M059J (cell line): Measurements from ENCODE around the gene HM13. TPM values are rescaled to one million over a fixed set of nuclear protein-coding genes. Genes with fewer than 3 reads are reported as not detected.
"Not testable (repeated sequence)": the region's sequence is repeated elsewhere in the genome, so short reads cannot be mapped to it uniquely, and the experiment has no call there.

Experiments used
- DNase-seq: peaks from one replicate; pipeline ENCODE4 v3.0.0-alpha.2; 2012; ENCODE audit warnings: low read depth
- total RNA-seq: library from RNA; depleted of rRNA; stranded (reverse); fragments of >200 nt; shearing (Covaris generic); gene quantifications from 2 replicates; pipeline ENCODE4 v1.2.3, GENCODE V29; 2014; rRNA removed

The HM13 gene, protein sequence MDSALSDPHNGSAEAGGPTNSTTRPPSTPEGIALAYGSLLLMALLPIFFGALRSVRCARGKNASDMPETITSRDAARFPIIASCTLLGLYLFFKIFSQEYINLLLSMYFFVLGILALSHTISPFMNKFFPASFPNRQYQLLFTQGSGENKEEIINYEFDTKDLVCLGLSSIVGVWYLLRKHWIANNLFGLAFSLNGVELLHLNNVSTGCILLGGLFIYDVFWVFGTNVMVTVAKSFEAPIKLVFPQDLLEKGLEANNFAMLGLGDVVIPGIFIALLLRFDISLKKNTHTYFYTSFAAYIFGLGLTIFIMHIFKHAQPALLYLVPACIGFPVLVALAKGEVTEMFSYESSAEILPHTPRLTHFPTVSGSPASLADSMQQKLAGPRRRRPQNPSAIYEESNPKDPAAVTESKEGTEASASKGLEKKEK
- 244 and 248 TPM in 2 replicates for total RNA-seq

DNA sequence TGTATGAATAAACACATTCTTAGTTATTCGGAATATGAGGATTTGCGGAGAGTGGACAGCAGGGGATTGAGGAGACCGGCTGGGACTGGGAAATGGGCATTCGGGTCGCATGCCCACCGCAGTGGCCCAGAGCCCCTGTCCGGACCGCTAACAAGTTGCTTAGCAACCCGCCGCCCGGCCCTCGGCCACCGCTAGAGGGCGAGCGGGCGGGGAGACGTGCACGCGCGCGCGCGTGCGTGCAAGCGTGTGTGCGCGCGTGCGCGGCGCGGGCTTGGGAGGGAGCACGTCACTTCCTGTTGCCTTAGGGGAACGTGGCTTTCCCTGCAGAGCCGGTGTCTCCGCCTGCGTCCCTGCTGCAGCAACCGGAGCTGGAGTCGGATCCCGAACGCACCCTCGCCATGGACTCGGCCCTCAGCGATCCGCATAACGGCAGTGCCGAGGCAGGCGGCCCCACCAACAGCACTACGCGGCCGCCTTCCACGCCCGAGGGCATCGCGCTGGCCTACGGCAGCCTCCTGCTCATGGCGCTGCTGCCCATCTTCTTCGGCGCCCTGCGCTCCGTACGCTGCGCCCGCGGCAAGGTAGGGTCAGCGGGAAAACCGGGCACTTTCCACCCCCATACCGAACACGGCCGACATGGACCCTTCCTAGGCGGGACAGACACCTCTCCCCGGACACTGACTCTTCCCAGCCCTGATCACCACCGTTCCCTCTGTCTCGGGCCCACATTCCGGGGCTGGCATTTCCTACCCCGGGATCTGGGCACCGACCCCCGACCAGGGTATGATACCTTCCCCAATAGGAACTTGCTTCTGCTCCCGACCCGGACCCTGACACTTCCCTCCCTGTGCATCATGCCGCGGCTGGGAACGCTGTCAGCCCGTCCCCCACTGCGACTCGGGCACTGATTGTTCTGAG is at the start of gene HM13:
TSS of gene HM13 (plus strand) at position 289 of the 918 bp plus-strand sequence. CDS start at position 399, 110 bp downstream.
- DNase-seq: peak; percentile 93

DNA sequence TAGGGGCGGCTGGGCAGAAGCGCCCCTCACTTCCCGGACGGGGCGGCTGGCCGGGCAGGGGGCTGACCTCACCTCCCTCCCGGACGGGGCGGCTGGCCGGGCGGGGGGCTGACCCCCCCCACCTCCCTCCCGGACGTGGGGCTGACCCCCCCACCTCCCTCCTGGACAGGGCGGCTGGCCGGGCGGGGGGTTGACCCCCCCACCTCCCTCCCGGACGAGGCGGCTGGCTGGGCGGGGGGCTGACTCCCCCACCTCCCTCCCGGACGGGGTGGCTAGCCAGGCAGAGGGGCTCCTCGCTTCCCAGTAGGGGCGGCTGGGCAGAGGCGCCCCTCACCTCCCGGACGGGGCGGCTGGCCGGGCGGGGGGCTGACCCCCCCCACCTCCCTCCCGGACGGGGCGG is 43.3 kb upstream of the HM13 start:
- DNase-seq: not testable (repeated sequence)

DNA sequence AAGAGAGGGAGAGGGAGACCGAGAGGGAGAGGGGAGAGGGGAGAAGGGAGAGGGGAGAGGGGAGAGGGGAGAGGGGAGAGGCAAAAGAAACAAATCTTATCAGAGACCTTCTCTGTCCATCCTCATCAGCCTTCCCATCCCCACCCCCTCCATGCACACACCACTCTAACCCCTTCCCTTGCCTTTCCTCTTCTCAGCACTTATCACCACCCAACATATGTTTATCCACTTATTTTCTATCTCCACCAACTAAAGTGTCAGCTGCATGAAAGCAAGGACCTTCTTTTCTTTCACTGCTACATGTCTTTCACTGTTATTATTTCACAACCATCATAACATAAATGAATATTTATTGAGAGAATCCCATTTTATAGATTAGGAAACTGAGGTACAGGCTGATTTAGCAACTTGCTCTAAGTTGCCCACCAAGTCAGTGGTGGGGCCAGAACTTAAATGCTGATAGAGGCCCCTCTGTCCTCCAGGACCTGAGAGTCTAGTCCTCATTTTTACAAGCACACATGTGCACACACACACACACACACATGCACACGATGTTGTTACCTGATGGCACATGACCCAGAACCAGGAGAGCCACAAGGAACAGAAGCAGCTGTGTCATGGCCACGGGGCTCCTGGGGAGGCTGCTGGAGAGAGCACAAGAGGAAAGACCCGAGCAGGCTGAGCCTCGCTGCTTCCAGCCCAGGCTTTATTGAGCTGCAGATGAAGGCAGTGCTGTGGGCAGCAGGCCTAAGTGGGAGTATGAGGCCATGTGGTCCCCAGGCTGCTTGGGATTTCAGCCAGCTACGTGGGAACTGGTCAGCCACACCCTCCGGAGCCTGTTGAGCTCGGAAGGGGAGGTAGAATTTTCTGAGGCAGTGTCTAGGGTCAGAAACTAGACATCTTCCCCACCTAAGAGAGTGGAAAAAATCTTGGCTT is 41.6 kb upstream of the HM13 start:
- peak; percentile 24 for DNase-seq

DNA sequence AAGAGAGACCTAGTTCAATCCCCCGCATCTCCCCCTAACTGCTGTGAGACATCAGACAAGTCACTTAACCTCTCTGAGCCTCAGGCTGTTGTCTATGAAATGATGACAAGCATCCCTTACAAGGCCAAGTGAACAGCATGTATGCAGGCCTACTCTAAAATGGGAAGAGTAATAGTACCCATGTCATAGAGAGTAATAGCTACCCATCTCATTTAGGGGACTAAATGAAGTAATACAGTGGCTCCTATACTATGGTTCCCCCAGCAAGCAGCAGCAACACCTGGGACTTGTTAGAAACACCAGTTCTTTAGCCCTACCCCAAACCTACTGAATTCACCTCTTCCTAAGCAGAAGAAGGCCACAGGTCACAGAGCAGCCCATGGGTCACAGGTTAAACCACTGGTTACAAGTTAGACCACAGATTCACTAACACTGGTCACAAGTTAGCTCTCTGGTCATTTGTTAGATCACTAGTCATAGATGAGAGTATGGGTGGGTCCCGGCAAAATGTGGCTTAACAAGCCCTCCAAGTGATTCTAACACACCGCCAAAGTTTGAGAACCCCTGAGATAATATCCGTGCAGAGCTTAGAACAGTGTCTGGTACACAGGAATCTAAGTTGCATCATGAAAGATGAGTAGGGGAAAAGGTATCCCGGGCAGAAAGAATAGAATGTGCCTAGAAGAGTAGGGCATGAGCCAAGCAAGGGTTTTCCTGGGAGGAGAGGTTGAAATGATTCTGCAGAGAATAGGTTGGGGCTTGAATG is 40.7 kb upstream of the HM13 start:
- DNase-seq: peak; percentile 26

- DNase-seq: no peak
Measured at GRCh38 chr20:31474097-31474436, 40.2 kb upstream of the HM13 start.

GRCh38 chr20:31474758-31475427 is 39.3 kb upstream of the HM13 start, which contains the start of the genes DEFB124 and REM1:
Gene DEFB124 (minus strand): TSS chr20:31475127. CDS start chr20:31473013, 2,114 bp downstream.
Gene REM1 (plus strand): TSS chr20:31475288. CDS start chr20:31476446, 1,158 bp downstream.
- no peak for DNase-seq

GRCh38 chr20:31475472-31476293 is 38.6 kb upstream of the HM13 start:
- DNase-seq: peak; percentile 56

DNA sequence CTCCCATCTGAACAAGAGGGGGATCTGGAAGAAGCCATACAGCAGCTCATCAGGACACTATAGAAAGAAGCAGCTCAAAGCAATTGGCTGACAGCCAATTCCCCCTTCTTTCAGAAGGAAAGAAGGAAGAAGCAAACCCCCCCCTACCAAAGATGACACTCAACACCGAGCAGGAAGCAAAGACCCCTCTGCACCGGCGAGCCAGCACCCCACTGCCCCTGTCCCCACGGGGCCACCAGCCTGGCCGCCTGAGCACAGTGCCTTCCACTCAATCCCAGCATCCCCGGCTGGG is 38.0 kb upstream of the HM13 start:
- no peak for DNase-seq

DNA sequence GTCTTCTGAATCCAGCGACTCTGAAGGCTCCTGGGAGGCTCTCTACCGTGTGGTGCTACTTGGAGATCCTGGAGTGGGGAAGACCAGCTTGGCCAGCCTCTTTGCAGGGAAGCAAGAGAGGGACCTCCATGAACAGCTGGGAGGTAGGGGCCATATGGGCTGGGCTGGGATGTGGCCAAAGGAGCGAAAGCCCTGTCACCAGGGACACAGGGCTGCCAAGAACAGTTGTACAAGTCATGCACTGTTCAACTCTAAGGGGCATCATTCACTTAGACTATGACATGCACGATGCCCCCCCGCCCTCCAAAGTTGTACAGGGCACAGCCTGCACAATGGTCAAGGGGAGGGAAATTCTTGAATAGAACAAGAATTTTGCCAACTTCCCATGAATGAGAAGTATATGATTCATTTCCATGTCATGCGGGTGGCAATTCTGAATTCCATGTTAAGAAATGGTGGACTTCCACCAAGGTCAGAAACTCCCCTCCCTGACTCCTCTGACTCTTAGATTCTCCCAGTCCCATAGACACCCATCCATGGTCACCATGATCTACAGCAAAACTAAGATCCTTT is 37.5 kb upstream of the HM13 start:
- peak; percentile 79 for DNase-seq

- no peak for DNase-seq
Measured at GRCh38 chr20:31484001-31484400, 30.2 kb upstream of the HM13 start.

DNA sequence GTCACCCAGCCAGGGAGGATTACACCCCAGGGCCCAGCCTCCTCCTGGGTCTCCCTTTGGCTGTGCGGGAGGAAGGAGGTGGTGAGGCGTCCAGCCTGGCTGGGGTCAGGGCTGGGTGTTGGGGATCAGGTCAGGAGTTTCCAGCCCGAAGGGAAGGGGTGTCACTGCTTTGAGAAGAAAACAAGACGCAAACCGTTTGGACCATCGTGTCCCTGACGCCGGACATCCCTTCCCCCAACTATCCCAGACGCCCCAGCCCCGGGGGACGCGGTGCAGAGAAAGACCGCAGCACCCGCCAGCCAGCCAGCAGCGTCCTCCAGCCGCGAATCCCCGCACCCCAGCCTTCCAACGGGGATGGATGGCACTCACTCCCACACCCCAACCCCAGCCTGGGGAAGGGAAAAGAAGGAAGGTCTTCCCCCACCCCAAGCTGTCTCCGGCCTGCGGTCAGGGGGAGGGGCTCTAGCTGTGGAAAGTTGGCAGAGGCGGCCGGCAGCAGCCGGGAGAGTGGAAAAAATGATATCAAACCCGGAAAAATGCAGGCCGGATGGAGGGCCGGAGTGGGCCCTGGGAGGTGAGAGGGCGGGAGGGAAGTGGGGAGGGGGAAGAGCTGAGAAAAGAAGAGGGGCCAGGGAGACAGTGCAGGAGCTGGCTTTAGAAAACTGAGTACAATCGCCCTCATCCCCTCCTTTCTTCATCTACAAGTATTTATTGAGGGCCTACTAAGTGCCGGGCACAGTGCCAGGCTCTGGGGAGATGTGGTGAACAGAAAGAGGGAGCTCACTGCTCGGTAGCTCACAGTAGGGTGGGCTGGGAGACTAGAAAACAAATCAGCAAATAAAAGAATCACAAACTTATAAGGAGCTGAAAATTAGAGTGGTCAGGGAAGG is 28.5 kb upstream of the HM13 start:
- DNase-seq: peak; percentile 83

DNA sequence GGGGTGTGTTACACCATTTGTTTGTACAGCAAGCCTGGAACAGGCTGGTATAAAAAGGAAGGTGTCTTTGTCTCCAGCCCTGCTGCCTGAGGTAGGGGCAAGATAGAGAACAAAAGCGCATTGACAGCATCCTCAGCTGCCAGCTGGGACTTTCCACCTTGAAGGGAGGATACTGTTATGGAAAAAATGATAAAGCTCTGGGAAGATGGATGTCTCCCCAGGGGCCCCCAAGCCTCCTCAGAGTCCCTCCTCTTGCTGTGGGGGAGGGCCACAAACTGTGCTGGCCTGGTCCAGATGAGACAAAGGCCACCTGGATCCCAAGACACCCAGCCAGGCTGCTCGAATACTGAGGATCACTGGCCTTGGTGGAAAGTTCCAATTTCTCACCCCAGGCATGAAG is 26.1 kb upstream of the HM13 start:
- DNase-seq: no peak

DNA sequence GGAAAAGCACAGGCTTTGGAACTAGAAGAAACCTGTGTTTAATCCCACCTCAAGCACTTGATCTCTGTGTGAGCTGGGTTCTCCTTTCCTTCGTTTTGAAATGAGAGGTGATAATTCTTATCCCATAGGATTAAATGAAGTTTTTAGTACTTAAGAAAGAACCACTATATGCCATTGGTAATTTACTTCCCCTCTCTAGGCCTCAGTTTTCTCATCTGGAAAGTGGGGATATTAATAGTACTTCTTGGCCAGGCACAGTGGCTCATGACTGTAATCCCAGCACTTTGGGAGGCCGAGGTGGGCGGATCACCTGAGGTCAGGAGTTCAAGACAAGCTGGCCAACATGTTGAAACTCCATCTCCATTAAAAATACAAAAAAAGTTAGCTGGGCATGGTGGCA is 25.1 kb upstream of the HM13 start:
- DNase-seq: no peak

DNA sequence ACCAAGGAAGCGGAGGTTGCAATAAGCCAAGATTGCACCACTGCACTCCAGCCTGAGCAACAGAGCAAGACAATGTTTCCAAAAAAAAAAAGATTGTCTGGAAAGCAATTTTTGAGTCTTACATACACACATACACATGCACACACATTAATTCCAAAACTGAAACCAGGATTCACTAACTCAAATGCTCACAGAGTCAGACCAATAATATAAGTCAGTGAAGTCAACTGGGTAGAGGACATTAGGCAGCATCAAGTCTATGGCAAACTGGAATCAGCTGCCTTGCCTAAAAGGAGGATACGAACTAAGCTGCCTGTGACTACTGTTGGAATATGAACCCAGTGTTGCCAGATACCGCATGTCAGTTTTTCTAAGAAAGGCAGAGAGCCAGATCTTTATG is 23.5 kb upstream of the HM13 start:
- DNase-seq: no peak

- DNase-seq: peak; percentile 81
Measured at GRCh38 chr20:31494131-31494530, 20.1 kb upstream of the HM13 start.

GRCh38 chr20:31496761-31497295 is 17.4 kb upstream of the HM13 start:
- DNase-seq: peak; percentile 57

- peak; percentile 45 for DNase-seq
Measured at GRCh38 chr20:31497838-31498540, 16.3 kb upstream of the HM13 start.
